GM12878 (cell line): ENCODE data around the gene RAB44.

Experiments used
- CHD2 ChIP-seq: IDR thresholded peaks from 2 replicates; pipeline ENCODE4 v1.6.1; 2011; ENCODE audit warnings: low read depth, low read length, improper control_type of control experiment, borderline replicate concordance
- CTCF ChIP-seq, 3 experiments: IDR thresholded peaks in 2 of 3; conservative IDR thresholded peaks in 1 of 3; 2 replicates each; pipeline ENCODE4 v1.5.1; 2011; ENCODE audit warnings: low read depth in 3 of 3, low read length in 3 of 3, mild to moderate bottlenecking in 3 of 3, control low read depth in 2 of 3, moderate library complexity in 2 of 3, inconsistent platforms in 1 of 3, mixed read lengths in 1 of 3; ENCODE audit not compliant: control insufficient read depth in 2 of 3, insufficient read depth in 1 of 3; ENCODE audit errors: extremely low read depth in 1 of 3
- EGR1 ChIP-seq, 2 experiments: IDR thresholded peaks; 1 replicate in 1 of 2; 2 replicates in 1 of 2; pipeline ENCODE4 v1.6.1; 2011 to 2012; ENCODE audit warnings: low read depth in 2 of 2, low read length in 2 of 2, borderline replicate concordance in 1 of 2, mild to moderate bottlenecking in 1 of 2, moderate library complexity in 1 of 2
- EP300 ChIP-seq, 2 experiments: fragments of 150-350 bp in 1 of 2; IDR thresholded peaks; 2 replicates each; pipeline ENCODE4 v1.6.1; 2011 to 2012; ENCODE audit warnings: low read depth in 2 of 2, low read length in 2 of 2, borderline replicate concordance in 1 of 2, improper control_type of control experiment in 1 of 2, inconsistent platforms in 1 of 2; ENCODE audit not compliant: control insufficient read depth in 1 of 2
- EZH2 ChIP-seq: IDR thresholded peaks from 2 replicates; pipeline ENCODE4 v1.6.1; 2012; ENCODE audit warnings: low read depth, mild to moderate bottlenecking, control low read depth, inconsistent platforms, low read length, borderline replicate concordance; ENCODE audit not compliant: control insufficient read depth
- FOS ChIP-seq: IDR thresholded peaks from 3 replicates; pipeline ENCODE4 v1.6.1; 2011; ENCODE audit warnings: borderline replicate concordance; ENCODE audit not compliant: insufficient read length; ENCODE audit errors: extremely low read depth
- FOXM1 ChIP-seq: IDR thresholded peaks from 2 replicates; pipeline ENCODE4 v1.6.1; 2012; ENCODE audit warnings: low read depth, mild to moderate bottlenecking, inconsistent platforms, low read length, moderate library complexity
- MXI1 ChIP-seq: fragments of 150-350 bp; IDR thresholded peaks from 2 replicates; pipeline ENCODE4 v1.6.1; 2011; ENCODE audit warnings: low read depth, mild to moderate bottlenecking, inconsistent platforms, low read length, improper control_type of control experiment
- POLR2A ChIP-seq: IDR thresholded peaks from 2 replicates; pipeline ENCODE4 v1.6.1; 2011; ENCODE audit warnings: low read depth, mild to moderate bottlenecking, low read length
- POLR2AphosphoS5 ChIP-seq: IDR thresholded peaks from 2 replicates; pipeline ENCODE4 v1.6.1; 2011; ENCODE audit warnings: mild to moderate bottlenecking, low read length, inconsistent platforms
- RCOR1 ChIP-seq: conservative IDR thresholded peaks from 2 replicates; pipeline ENCODE4 v1.6.1; 2012; ENCODE audit warnings: low read depth, low read length, improper control_type of control experiment
- TBL1XR1 ChIP-seq: IDR thresholded peaks from 2 replicates; pipeline ENCODE4 v1.6.1; 2012; ENCODE audit warnings: low read depth, low read length, improper control_type of control experiment
- TCF3 ChIP-seq: IDR thresholded peaks from 2 replicates; pipeline ENCODE4 v1.6.1; 2012; ENCODE audit warnings: low read depth, mild to moderate bottlenecking, low read length, borderline replicate concordance; ENCODE audit not compliant: insufficient read depth
- ZNF24 ChIP-seq: fragments of 450-650 bp; IDR thresholded peaks from 2 replicates; pipeline ENCODE4 v1.6.1; 2017; ENCODE audit warnings: antibody characterized with exemption, mild to moderate bottlenecking

- TF ChIP-seq FOXM1 (no peak), CHD2 (no peak), FOS (no peak), TCF3 (no peak), POLR2A (no peak), EGR1 (IDR thresholded peaks at IDR 0.05; ENCODE audit: borderline replicate concordance in 1 of 2, low read depth in 2 of 2, low read length in 2 of 2) (no peak), RCOR1 (no peak), POLR2AphosphoS5 (no peak), CTCF (IDR thresholded peaks at IDR 0.05 in 2 of 3, conservative IDR thresholded peaks at IDR 0.05 in 1 of 3; ENCODE audit: control insufficient read depth in 2 of 3, extremely low read depth in 1 of 3, insufficient read depth in 1 of 3, low read depth in 3 of 3, low read length in 3 of 3) (no peak), ZNF24 (no peak), EP300 (IDR thresholded peaks at IDR 0.05; ENCODE audit: borderline replicate concordance in 1 of 2, control insufficient read depth in 1 of 2, low read depth in 2 of 2, low read length in 2 of 2) (no peak), TBL1XR1 (no peak), EZH2 (no peak), MXI1 (no peak)
Observed at GRCh38 chr6:36758516-36759147, 61.0 kb downstream of the RAB44 start.
